Subcutaneous abdominal adipose tissue (tissue), 5 donors: Measurements from ENCODE around the gene MORF4L2.

ENCODE experiments used
- H3K27ac ChIP-seq: one replicate; pipeline ENCODE4 v1.7.0; 2013; ENCODE audit warnings: low read depth, mild to moderate bottlenecking, inconsistent platforms, low read length, moderate library complexity
- H3K27me3 ChIP-seq, 5 donors: one replicate each; pipeline ENCODE4 v1.7.0; 2013; ENCODE audit warnings: low read length in 5 of 5, inconsistent platforms in 1 of 5; ENCODE audit not compliant: control insufficient read depth in 5 of 5, insufficient read depth in 4 of 5
- H3K36me3 ChIP-seq, 5 donors: one replicate each; pipeline ENCODE4 v1.7.0; 2013; ENCODE audit warnings: low read length in 5 of 5; ENCODE audit not compliant: control insufficient read depth in 5 of 5, insufficient read depth in 5 of 5
- H3K4me1 ChIP-seq, 5 donors: one replicate each; pipeline ENCODE4 v1.7.0; 2013; ENCODE audit warnings: low read length in 5 of 5, mild to moderate bottlenecking in 3 of 5, moderate library complexity in 1 of 5; ENCODE audit not compliant: control insufficient read depth in 5 of 5, insufficient read depth in 5 of 5
- H3K4me3 ChIP-seq, 5 donors: one replicate each; pipeline ENCODE4 v1.7.0; 2013; ENCODE audit warnings: low read length in 5 of 5, low read depth in 1 of 5
- H3K9ac ChIP-seq, 5 donors: one replicate each; pipeline ENCODE4 v1.7.0; 2013; ENCODE audit warnings: low read length in 5 of 5, mild to moderate bottlenecking in 4 of 5, moderate library complexity in 3 of 5
- H3K9me3 ChIP-seq, 5 donors: one replicate each; pipeline ENCODE4 v1.7.0; 2013; ENCODE audit warnings: low read length in 5 of 5; ENCODE audit not compliant: control insufficient read depth in 5 of 5
- donor health status: healthy.
- donor health status: healthy.
- donor health status: healthy.
- donor health status: healthy.
- donor health status: healthy.

Gene MORF4L2

DNA sequence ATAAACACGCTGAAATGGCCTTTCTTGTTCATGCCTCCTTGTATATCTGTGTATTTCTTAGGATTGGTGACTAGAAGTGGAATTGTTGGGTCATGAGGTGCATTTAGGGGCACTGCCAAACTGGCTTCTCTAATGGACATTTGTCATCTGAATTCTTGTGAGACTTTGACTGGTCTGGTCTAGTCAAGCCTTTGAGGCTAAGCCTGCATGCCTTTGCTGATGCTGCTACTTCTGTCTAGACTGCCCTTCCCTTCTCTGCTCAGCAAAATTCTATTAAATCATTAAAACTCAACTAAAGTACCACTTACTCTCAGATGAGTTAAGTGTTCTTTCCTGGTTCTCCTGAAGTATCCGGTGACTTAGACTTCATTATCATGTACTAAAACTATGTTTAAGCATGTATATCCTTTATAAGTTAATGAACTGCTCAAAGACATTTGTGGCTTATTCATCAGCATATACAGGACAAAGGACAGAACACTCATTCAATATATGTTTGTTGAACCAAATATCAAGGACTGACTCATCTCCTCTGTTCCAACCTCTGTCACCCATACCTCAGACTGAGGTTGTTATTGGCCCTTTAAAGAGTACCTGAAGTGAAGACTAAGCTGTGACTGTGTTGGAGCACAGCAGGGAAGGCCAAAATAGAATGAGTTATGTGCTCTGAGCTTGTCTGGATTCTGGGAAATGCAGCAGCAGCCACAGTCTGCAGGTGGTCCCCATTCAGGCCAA, 48.7 kb downstream of the MORF4L2 start:
- no peak overlapping the region for H3K27ac ChIP-seq
- no peaks in the 10 kb centered on the region for H3K4me1 ChIP-seq
- H3K27me3 ChIP-seq = peaks cover 3 to 17% (median 9%) of the 10 kb centered on the region in 5 donors
- H3K36me3 ChIP-seq = no peaks in the 10 kb centered on the region
- no peak overlapping the region for H3K9ac ChIP-seq
- H3K4me3 ChIP-seq = no peak overlapping the region
- H3K9me3 ChIP-seq = no peaks in the 10 kb centered on the region

- no peaks in the 10 kb centered on the region for H3K4me1 ChIP-seq
- H3K9me3 ChIP-seq = no peaks in the 10 kb centered on the region
- no peak overlapping the region for H3K27ac ChIP-seq
- H3K36me3 ChIP-seq = no peaks in the 10 kb centered on the region
- peaks cover 0 to 13% (median 2%) of the 10 kb centered on the region in 5 donors for H3K27me3 ChIP-seq
- no peak overlapping the region for H3K9ac ChIP-seq
- H3K4me3 ChIP-seq = no peak overlapping the region
Observed at GRCh38 chrX:103635436-103635835, 51.1 kb downstream of the MORF4L2 start.

DNA sequence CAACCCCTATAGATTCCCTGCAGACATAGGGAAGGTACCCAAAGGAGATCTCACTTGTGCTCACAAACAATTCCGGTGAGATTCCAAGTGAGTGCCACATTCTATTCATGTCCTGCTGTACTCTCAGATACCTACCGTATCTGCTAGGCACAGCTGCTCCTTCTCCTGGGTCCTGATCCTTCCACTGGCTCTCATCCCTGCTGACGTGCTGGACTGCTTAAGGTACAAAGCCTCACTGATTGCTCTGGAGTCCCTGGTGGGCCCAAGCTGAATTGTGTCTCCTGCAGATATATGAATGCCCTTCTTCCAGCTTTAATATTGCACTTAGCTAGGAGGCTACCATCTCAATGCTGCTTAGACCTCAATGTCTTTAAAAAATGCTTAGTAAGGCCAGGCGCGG, 55.4 kb downstream of the MORF4L2 start:
- H3K4me3 ChIP-seq = no peak overlapping the region
- H3K27ac ChIP-seq = no peak overlapping the region

GRCh38 chrX:103630171-103630511, 56.4 kb downstream of the MORF4L2 start:
- Histone ChIP-seq H3K27me3 (peaks cover 0 to 7% (median 3%) of the 10 kb centered on the region in 5 donors), H3K9ac (peak overlapping the region; percentile 26 to 88 (median 76)), H3K4me1 (peaks cover 0 to 10% (median 4%) of the 10 kb centered on the region in 5 donors)

More for the DNA sequence above, 55.4 kb downstream of the MORF4L2 start:
- H3K9me3 ChIP-seq = no peaks in the 10 kb centered on the region
- peaks cover 0 to 7% (median 3%) of the 10 kb centered on the region in 5 donors for H3K27me3 ChIP-seq
- H3K4me1 ChIP-seq = peaks cover 0 to 10% (median 4%) of the 10 kb centered on the region in 5 donors
- no peak overlapping the region for H3K9ac ChIP-seq
- no peaks in the 10 kb centered on the region for H3K36me3 ChIP-seq

DNA sequence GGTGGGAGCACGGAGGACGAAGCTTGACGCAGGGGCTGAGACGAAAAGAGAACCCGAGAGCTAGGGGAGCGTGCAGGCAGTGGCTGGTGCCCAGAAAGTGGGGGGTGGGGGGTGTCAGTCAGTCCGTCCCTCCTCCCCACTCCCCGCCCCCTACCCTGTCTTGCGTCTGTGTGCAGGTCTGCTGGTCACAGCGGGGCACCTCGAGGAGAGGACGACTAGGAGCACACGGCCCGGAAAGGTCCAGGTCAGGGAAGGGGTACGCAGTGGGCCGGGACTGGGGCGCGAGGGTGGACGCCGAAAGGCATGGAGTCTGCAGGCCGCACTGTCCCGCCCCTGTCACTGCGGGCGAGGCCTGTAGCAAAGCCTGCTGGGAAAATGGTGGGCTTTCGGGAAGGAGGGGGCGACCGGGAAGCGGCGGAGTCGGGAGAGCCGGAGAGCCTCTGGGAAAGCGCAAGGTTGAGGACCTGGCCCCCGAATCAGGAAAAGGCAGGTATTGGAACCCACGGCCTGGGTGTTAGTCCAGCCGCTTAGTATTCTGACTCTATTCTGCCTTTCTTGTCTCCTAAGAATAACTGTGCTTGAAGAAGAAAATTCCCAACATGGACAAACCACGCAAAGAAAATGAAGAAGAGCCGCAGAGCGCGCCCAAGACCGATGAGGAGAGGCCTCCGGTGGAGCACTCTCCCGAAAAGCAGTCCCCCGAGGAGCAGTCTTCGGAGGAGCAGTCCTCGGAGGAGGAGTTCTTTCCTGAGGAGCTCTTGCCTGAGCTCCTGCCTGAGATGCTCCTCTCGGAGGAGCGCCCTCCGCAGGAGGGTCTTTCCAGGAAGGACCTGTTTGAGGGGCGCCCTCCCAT, 57.0 kb downstream of the MORF4L2 start:
- Histone ChIP-seq H3K4me3 (peak overlapping the region; percentile 35 to 87 (median 71)), H3K27me3 (peaks cover 0 to 7% (median 3%) of the 10 kb centered on the region in 5 donors), H3K9me3 (no peaks in the 10 kb centered on the region), H3K36me3 (no peaks in the 10 kb centered on the region), H3K9ac (peak overlapping the region; percentile 65 to 88 (median 76)), H3K27ac (peak overlapping the region; percentile 90), H3K4me1 (peaks cover 0 to 10% (median 4%) of the 10 kb centered on the region in 5 donors)

More at GRCh38 chrX:103630171-103630511, 56.4 kb downstream of the MORF4L2 start:
- Histone ChIP-seq H3K9me3 (no peaks in the 10 kb centered on the region), H3K27ac (peak overlapping the region; percentile 90), H3K36me3 (no peaks in the 10 kb centered on the region), H3K4me3 (peak overlapping the region; percentile 35 to 79 (median 71))

- Histone ChIP-seq H3K4me1 (peaks cover 0 to 10% (median 4%) of the 10 kb centered on the region in 5 donors), H3K36me3 (no peaks in the 10 kb centered on the region), H3K4me3 (peak within 1 kb of the TSS; percentile 35 to 87 (median 71)), H3K27ac (peak within 1 kb of the TSS; percentile 90), H3K9me3 (no peaks in the 10 kb centered on the region), H3K9ac (peak within 1 kb of the TSS; percentile 65 to 88 (median 76)), H3K27me3 (peaks cover 0 to 7% (median 3%) of the 10 kb centered on the region in 5 donors)
Observed at GRCh38 chrX:103628386-103629317, 57.8 kb downstream of the MORF4L2 start, which contains the start of gene TCEAL1. Gene TCEAL1, plus strand, starts transcription at chrX:103628975. Its CDS starts 942 bp downstream, at chrX:103629917.

- peaks cover 0 to 10% (median 4%) of the 10 kb centered on the region in 5 donors for H3K4me1 ChIP-seq
- H3K27me3 ChIP-seq = peaks cover 0 to 7% (median 3%) of the 10 kb centered on the region in 5 donors
- no peaks in the 10 kb centered on the region for H3K36me3 ChIP-seq
- no peak overlapping the region for H3K9ac ChIP-seq
- H3K4me3 ChIP-seq = no peak overlapping the region
- no peak overlapping the region for H3K27ac ChIP-seq
- H3K9me3 ChIP-seq = no peaks in the 10 kb centered on the region
Observed at GRCh38 chrX:103626855-103627254, 59.6 kb downstream of the MORF4L2 start.
